Measurements from ENCODE around the gene ANKRD55. TPM values are rescaled to one million over a fixed set of nuclear protein-coding genes. Genes with fewer than 3 reads are reported as not detected.

The ANKRD55 gene
- total RNA-seq, 1 experiment from 2014 or later, result not detected

Other genes with a start within 250 kb of the ANKRD55 start
- gene IL6ST, start 238.4 kb downstream of the ANKRD55 start, total RNA-seq (2014; rRNA removed; shearing (Covaris generic); ENCODE audit: low replicate concordance), result 127 and 219 TPM in 2 replicates

Data from MG63 (cell line).